GM12878 (cell line): ENCODE results near the gene NOP9. TPM values are rescaled to one million over a fixed set of nuclear protein-coding genes. Genes with fewer than 3 reads are reported as not detected.

Source experiments
- ATAC-seq: fragments of 200-7000 bp; cut with Tn5 transposase; 3 replicates; pipeline ENCODE4 v1.9.1; 2020; ENCODE audit warnings: mild to moderate bottlenecking, moderate library complexity
- BruUV-seq: library from RNA; stranded (reverse); fragments of 400-500 nt; replicated peaks from 2 replicates; lab custom pipeline; 2021; lab: Mats Ljungman, UMichigan
- CTCF ChIA-PET: fragments of 300-600 bp; sonication (Branson Sonifier 250); formaldehyde crosslinking; extraction: SDS; loops from one replicate; lab custom pipeline; 2021; ENCODE audit warnings: inconsistent platforms; lab: Yijun Ruan, JAX
- POLR2A ChIA-PET: fragments of 350-600 bp; formaldehyde crosslinking; extraction: SDS; loops from one replicate; lab custom pipeline; 2021; ENCODE audit warnings: inconsistent platforms; lab: Charles Lee
- RAD21 ChIA-PET: fragments of 300-600 bp; sonication (Branson Sonifier 250); formaldehyde crosslinking; loops from one replicate; lab custom pipeline; 2023; ENCODE audit warnings: antibody characterized with exemption; ENCODE audit not compliant: unreplicated experiment; lab: Charles Lee
- SMC1A ChIA-PET: fragments of 300-600 bp; sonication (Branson Sonifier 250); formaldehyde crosslinking; loops from one replicate; lab custom pipeline; 2023; ENCODE audit not compliant: unreplicated experiment, uncharacterized antibody; lab: Charles Lee
- DNase-seq: peaks from one replicate; pipeline ENCODE4 v3.0.0-alpha.2; 2011; ENCODE audit warnings: low read depth, low spot score
- FAIRE-seq: peaks from 3 replicates; lab custom pipeline; 2011; peaks lifted over from hg19 to GRCh38; lab: Jason Lieb, UNC
- H2AFZ ChIP-seq: 2 replicates; pipeline ENCODE4 v1.6.0; 2011; ENCODE audit warnings: low read depth, low read length, control low read depth; ENCODE audit not compliant: control insufficient read depth
- H3K27ac ChIP-seq: 2 replicates; pipeline ENCODE4 v1.5.1; 2011; ENCODE audit warnings: control low read depth; ENCODE audit not compliant: control insufficient read depth, insufficient read depth
- H3K27me3 ChIP-seq, 2 experiments: replicated peaks in 1 of 2; 2 replicates each; pipeline versions ENCODE4 v1.6.0 to v1.6.1; 2011; ENCODE audit warnings: low read length in 1 of 2; ENCODE audit not compliant: control insufficient read depth in 2 of 2, insufficient read depth in 2 of 2
- H3K36me3 ChIP-seq, 2 experiments: 2 replicates each; pipeline ENCODE4 v1.5.1; 2011; ENCODE audit warnings: low read length in 1 of 2; ENCODE audit not compliant: control insufficient read depth in 2 of 2, insufficient read depth in 2 of 2
- H3K4me1 ChIP-seq: 2 replicates; pipeline ENCODE4 v1.6.1; 2011; ENCODE audit warnings: mild to moderate bottlenecking, low read length, moderate library complexity, mixed read lengths; ENCODE audit not compliant: control insufficient read depth, insufficient read depth
- H3K4me2 ChIP-seq: 2 replicates; pipeline ENCODE4 v1.6.0; 2011; ENCODE audit warnings: control low read depth; ENCODE audit not compliant: control insufficient read depth, insufficient read depth
- H3K4me3 ChIP-seq: fragments of 200-600 bp; sonication (generic); 2 replicates; pipeline ENCODE4 v1.5.1; 2016
- H3K79me2 ChIP-seq: 2 replicates; pipeline ENCODE4 v1.6.0; 2011; ENCODE audit warnings: low read length; ENCODE audit not compliant: control insufficient read depth, insufficient read depth
- H3K9ac ChIP-seq: 2 replicates; pipeline ENCODE4 v1.8.0; 2011; ENCODE audit warnings: low read length, control low read depth, mixed read lengths; ENCODE audit not compliant: control insufficient read depth, insufficient read depth
- H3K9me3 ChIP-seq: replicated peaks from 3 replicates; pipeline ENCODE4 v1.5.1; 2011; ENCODE audit warnings: mild to moderate bottlenecking, low read length; ENCODE audit not compliant: control insufficient read depth, insufficient read depth
- H4K20me1 ChIP-seq: 2 replicates; pipeline ENCODE4 v1.6.0; 2011; ENCODE audit not compliant: control insufficient read depth, insufficient read depth
- BACH1 ChIP-seq: fragments of 450-650 bp; IDR thresholded peaks from 2 replicates; pipeline ENCODE4 v1.6.1; 2017; ENCODE audit warnings: mild to moderate bottlenecking, borderline replicate concordance
- BHLHE40 ChIP-seq, 2 experiments: fragments of 450-650 bp in 1 of 2; IDR thresholded peaks; 2 replicates each; pipeline ENCODE4 v1.6.1; 2011 to 2017; ENCODE audit warnings: low read depth in 2 of 2, borderline replicate concordance in 1 of 2, improper control_type of control experiment in 1 of 2, low read length in 1 of 2, mild to moderate bottlenecking in 1 of 2
- CBFB ChIP-seq: IDR thresholded peaks from 2 replicates; pipeline ENCODE4 v1.6.1; 2016; ENCODE audit warnings: antibody characterized with exemption, low read depth
- E4F1 ChIP-seq: fragments of 450-650 bp; IDR thresholded peaks from 2 replicates; pipeline ENCODE4 v1.6.1; 2018; ENCODE audit warnings: borderline replicate concordance, mild to moderate bottlenecking; ENCODE audit not compliant: partially characterized antibody
- GABPA ChIP-seq: IDR thresholded peaks from 2 replicates; pipeline ENCODE4 v1.6.1; 2014; ENCODE audit warnings: antibody characterized with exemption, low read depth, mild to moderate bottlenecking, inconsistent platforms
- HCFC1 ChIP-seq: fragments of 150-350 bp; IDR thresholded peaks from 2 replicates; pipeline ENCODE4 v1.6.1; 2014; ENCODE audit warnings: low read length
- HDAC2 ChIP-seq: fragments of 200-600 bp; sonication (generic); IDR thresholded peaks from 2 replicates; pipeline ENCODE4 v1.6.1; 2017
- IKZF1 ChIP-seq: fragments of 450-650 bp; conservative IDR thresholded peaks from 2 replicates; pipeline ENCODE4 v1.6.1; 2017; ENCODE audit warnings: antibody characterized with exemption, mild to moderate bottlenecking
- IRF4 ChIP-seq: IDR thresholded peaks from 2 replicates; pipeline ENCODE4 v1.6.1; 2011; ENCODE audit warnings: low read depth, low read length
- MEF2A ChIP-seq: IDR thresholded peaks from 2 replicates; pipeline ENCODE4 v1.6.1; 2011; ENCODE audit warnings: low read depth, mild to moderate bottlenecking, low read length, moderate library complexity; ENCODE audit not compliant: insufficient read depth
- POU2F2 ChIP-seq: IDR thresholded peaks from 3 replicates; pipeline ENCODE4 v1.6.1; 2011; ENCODE audit warnings: low read depth, mild to moderate bottlenecking, low read length, borderline replicate concordance
- SRF ChIP-seq, 2 experiments: IDR thresholded peaks; 2 replicates each; pipeline ENCODE4 v1.6.1; 2011; ENCODE audit warnings: low read depth in 2 of 2, low read length in 2 of 2, mild to moderate bottlenecking in 1 of 2, moderate library complexity in 1 of 2
- ZBED1 ChIP-seq: IDR thresholded peaks from 2 replicates; pipeline ENCODE4 v1.6.1; 2016; ENCODE audit warnings: borderline replicate concordance
- WGBS: methylation state at CpG from one replicate; pipeline ENCODE4 v1.1.6; 2016; ENCODE audit warnings: low lambda C conversion rate; ENCODE audit not compliant: insufficient replicate concordance, insufficient coverage; ENCODE audit errors: missing lambda C conversion rate; 5-methylcytosine and 5-hydroxymethylcytosine counted together
- in situ Hi-C: fragments of 300-500 bp; cut with MboI; formaldehyde crosslinking; loops from 9 replicates; pipeline ENCODE4 v1.14.3; 2018; ENCODE audit warnings: mixed read lengths
- intact Hi-C: fragments of 100-400 bp; cut with micrococcal nuclease; formaldehyde crosslinking; loops from one replicate; pipeline ENCODE4 v1.14.2; 2022; ENCODE audit not compliant: unreplicated experiment
- polyA plus RNA-seq, 11 experiments: library from polyadenylated mRNA; depleted of rRNA in 4 of 11; unstranded in 6 of 11; stranded (reverse) in 5 of 11; fragments of >200 nt; fragmentation: Nextera tagmentation in 4 of 11; fragmentation: Illumina TruSeq in 1 of 11; extraction: Ambion mirVana in 4 of 11; extraction: Trizol in 1 of 11; gene quantifications; 1 replicate in 1 of 11; 2 replicates in 10 of 11; pipeline versions ENCODE4 v1.2.1 to v1.2.3, GENCODE V29; 2011 to 2016; ENCODE audit warnings: inconsistent platforms in 2 of 11, missing spikeins in 2 of 11, low read depth in 1 of 11
- total RNA-seq, 4 experiments: library from RNA; depleted of rRNA in 3 of 4; stranded (reverse); fragments of >200 nt in 3 of 4; fragmentation: Illumina TruSeq in 1 of 4; extraction: Trizol in 1 of 4; gene quantifications; 2 replicates each; pipeline versions ENCODE4 v1.2.1 to v1.2.3, GENCODE V29; 2013 to 2021
- TF ChIP-seq, protein P1 (sequence below): IDR thresholded peaks from 2 replicates; pipeline ENCODE4 v1.6.1; 2012; ENCODE audit warnings: low read depth, low read length, improper control_type of control experiment

NOP9 gene
- total and polyA plus RNA-seq, 10 of the 15 experiments (the other 5 are each of a cell fraction or from before 2014, with no cell fraction given) = 2.4 to 43.9 (median 20.3) TPM

- H3K79me2 ChIP-seq = no peaks in the 10 kb centered on the region
- TF ChIP-seq SRF (IDR thresholded peaks at IDR 0.05; ENCODE audit: low read depth in 2 of 2, low read length in 2 of 2) (no peak), IKZF1 (no peak), IRF4 (no peak), MEF2A (no peak), BHLHE40 (IDR thresholded peaks at IDR 0.05; ENCODE audit: borderline replicate concordance in 1 of 2, low read depth in 2 of 2, low read length in 1 of 2) (no peak), E4F1 (no peak), CBFB (no peak), BACH1 (no peak), HCFC1 (no peak), ZBED1 (no peak), HDAC2 (no peak), GABPA (no peak), POU2F2 (no peak)
- TF ChIP-seq, protein P1, sequence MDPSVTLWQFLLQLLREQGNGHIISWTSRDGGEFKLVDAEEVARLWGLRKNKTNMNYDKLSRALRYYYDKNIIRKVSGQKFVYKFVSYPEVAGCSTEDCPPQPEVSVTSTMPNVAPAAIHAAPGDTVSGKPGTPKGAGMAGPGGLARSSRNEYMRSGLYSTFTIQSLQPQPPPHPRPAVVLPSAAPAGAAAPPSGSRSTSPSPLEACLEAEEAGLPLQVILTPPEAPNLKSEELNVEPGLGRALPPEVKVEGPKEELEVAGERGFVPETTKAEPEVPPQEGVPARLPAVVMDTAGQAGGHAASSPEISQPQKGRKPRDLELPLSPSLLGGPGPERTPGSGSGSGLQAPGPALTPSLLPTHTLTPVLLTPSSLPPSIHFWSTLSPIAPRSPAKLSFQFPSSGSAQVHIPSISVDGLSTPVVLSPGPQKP = no peak
- ChIA-PET RAD21 (no interaction called here), POLR2A (interaction anchor here (1.5 kb wide), 1 partner anchor 9 kb away, joined by 4 read pairs; no protein-coding TSS in a partner anchor), SMC1A (interaction anchor here (1.0 kb wide), 1 partner anchor 16 kb away, joined by 3 read pairs; the partner anchor contains the start of gene RIPK3), CTCF (interaction anchor here (1.7 to 3.3 kb wide), 3 partner anchors 10 to 108 kb away, joined by 7 to 19 read pairs (median 8); partner anchors contain the start of gene CIDEB)
- H3K4me2 ChIP-seq = no peak overlapping the region
- FAIRE-seq (no peak), ATAC-seq (no peak), DNase-seq (no peak)
- H3K4me3 ChIP-seq = no peak overlapping the region
- H3K9me3 ChIP-seq = no peaks in the 10 kb centered on the region
- H2AFZ ChIP-seq = no peak overlapping the region
- no peak overlapping the region for H3K27ac ChIP-seq
- no peaks in the 10 kb centered on the region for H3K27me3 ChIP-seq
- no peaks in the 10 kb centered on the region for H4K20me1 ChIP-seq
- no peak overlapping the region for H3K9ac ChIP-seq
- H3K4me1 ChIP-seq = no peaks in the 10 kb centered on the region
- BruUV-seq = no TSS peak
- H3K36me3 ChIP-seq = no peaks in the 10 kb centered on the region
- intact Hi-C loops (no loop called here), in situ Hi-C loops (no loop called here)
- 0% methylated on average over 3 of the region's 3 CpGs for WGBS
These were observed 23.7 kb downstream of the NOP9 start for GRCh38 chr14:24323341-24323740.
